ENCODE measurements around the gene SEMA5A.

Gene SEMA5A

GRCh38 chr5:9423571-9423970, 122.3 kb downstream of the SEMA5A start:
- TF ChIP-seq, protein P1, sequence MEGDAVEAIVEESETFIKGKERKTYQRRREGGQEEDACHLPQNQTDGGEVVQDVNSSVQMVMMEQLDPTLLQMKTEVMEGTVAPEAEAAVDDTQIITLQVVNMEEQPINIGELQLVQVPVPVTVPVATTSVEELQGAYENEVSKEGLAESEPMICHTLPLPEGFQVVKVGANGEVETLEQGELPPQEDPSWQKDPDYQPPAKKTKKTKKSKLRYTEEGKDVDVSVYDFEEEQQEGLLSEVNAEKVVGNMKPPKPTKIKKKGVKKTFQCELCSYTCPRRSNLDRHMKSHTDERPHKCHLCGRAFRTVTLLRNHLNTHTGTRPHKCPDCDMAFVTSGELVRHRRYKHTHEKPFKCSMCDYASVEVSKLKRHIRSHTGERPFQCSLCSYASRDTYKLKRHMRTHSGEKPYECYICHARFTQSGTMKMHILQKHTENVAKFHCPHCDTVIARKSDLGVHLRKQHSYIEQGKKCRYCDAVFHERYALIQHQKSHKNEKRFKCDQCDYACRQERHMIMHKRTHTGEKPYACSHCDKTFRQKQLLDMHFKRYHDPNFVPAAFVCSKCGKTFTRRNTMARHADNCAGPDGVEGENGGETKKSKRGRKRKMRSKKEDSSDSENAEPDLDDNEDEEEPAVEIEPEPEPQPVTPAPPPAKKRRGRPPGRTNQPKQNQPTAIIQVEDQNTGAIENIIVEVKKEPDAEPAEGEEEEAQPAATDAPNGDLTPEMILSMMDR (IDR thresholded peaks at IDR 0.05; ENCODE audit: low read depth, low read length): no peak
- no peak for DNase-seq (ENCODE audit: extremely low read depth, low read depth)

DNA sequence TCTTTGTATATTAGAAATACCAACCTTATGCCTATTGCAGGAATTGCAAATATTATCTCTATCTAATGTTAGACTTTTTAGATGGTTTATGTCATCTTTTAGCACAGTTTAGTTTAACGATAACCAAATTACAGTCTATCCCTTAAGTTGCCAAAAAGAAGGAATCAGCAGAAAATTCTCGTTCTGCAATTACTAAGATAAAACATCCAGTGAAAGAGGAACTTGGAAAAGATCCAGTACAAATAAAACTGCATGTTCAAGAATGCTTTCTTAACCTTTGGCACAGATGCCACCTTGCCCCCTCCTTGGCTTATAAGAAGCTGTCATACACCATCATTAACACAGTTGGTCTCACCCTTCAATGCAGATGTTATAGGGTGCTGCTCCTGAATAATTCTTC, 124.0 kb downstream of the SEMA5A start:
- TF ChIP-seq, protein P1 (IDR thresholded peaks at IDR 0.05; ENCODE audit: low read depth, low read length): no peak
- DNase-seq (ENCODE audit: extremely low read depth, low read depth): no peak

- no peak for DNase-seq (ENCODE audit: extremely low read depth, low read depth)
- TF ChIP-seq, protein P1 (IDR thresholded peaks at IDR 0.05; ENCODE audit: low read depth, low read length): no peak
Measured at GRCh38 chr5:9419794-9420193, 126.1 kb downstream of the SEMA5A start.

GRCh38 chr5:9415566-9415965, 130.3 kb downstream of the SEMA5A start:
- DNase-seq (ENCODE audit: extremely low read depth, low read depth): no peak
- TF ChIP-seq, protein P1 (IDR thresholded peaks at IDR 0.05; ENCODE audit: low read depth, low read length): no peak

DNA sequence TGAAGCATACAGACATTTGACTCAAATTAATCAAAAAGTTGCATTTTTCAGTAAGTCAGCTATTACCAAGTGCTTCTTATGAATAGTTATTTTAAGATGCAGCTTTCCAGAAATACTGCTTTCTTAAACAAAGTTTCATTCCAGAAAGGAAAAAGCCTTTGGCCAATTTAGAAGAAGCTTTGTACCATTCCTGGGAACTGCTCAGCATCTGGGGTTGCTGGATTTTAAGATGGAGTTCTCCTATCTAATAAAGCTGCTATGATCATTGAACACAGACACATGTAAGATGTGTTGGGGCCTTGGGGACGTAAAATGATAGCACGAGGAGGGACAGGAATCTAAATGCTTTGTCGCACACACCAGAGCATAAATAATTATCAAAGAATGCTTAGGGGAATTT, 130.8 kb downstream of the SEMA5A start:
- TF ChIP-seq, protein P1 (IDR thresholded peaks at IDR 0.05; ENCODE audit: low read depth, low read length): no peak
- DNase-seq (ENCODE audit: extremely low read depth, low read depth): no peak

DNA sequence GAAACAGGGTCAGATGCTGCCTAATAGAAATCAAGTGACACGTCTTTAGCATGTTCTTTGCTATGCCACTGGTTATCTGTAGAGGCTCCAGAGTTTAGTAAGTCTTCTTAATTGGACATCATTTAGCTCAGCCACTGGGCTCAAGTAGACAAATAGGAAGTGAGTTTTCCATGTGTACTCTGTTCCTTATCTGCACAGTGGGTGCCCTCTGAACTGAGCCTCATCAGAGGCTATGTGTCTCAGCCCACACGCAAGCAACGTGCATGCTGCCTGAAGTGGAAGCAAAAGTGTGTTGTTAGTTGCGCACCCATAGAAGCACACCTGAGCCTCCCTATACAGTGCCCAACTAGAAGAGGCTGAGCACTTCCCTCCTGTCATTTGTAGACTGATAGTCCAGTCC, 134.7 kb downstream of the SEMA5A start:
- TF ChIP-seq, protein P1 (IDR thresholded peaks at IDR 0.05; ENCODE audit: low read depth, low read length): no peak
- DNase-seq (ENCODE audit: extremely low read depth, low read depth): no peak

DNA sequence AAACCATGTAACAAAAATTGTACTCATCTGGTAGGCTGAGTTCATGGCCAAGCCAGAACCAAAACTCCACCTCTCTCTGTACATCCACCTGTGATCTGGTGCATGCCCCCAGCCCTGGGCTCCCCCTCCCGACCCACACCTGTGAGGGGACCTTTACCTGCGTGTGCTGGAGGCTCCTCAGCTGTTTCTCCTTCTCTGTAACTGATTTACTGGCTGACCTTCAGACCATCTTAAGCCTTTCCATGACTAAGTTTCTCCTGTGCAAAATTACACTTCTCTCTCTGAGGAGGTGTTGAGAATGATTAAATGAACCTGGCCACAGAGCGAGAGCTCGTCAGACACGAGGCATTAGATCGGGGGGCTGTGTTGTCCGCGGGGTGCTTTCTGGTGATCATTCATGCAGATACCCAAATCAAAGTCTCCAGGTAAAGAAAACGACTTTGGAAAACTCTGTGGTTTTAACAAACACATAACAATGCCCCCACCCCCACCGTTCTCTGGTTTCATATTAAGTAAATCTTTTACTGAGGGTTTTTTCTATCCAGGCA, 136.4 kb downstream of the SEMA5A start:
- no peak for DNase-seq (ENCODE audit: extremely low read depth, low read depth)
- TF ChIP-seq, protein P1 (IDR thresholded peaks at IDR 0.05; ENCODE audit: low read depth, low read length): no peak

Measured in AG09319 (cell line).